Muscle layer of duodenum (tissue), 2 donors: ENCODE measurements around the gene PTOV1.

ENCODE experiments used
- H3K27ac ChIP-seq: one replicate; pipeline ENCODE4 v1.7.0; 2013; ENCODE audit warnings: mild to moderate bottlenecking, low read length
- H3K27me3 ChIP-seq: one replicate; pipeline ENCODE4 v1.7.0; 2013; ENCODE audit warnings: low read depth, mild to moderate bottlenecking, control low read depth, low read length
- H3K36me3 ChIP-seq, 2 donors: one replicate each; pipeline ENCODE4 v1.7.0; 2013; ENCODE audit warnings: low read length in 2 of 2, control low read depth in 1 of 2, mild to moderate bottlenecking in 1 of 2; ENCODE audit not compliant: insufficient read depth in 2 of 2, control insufficient read depth in 1 of 2
- H3K4me1 ChIP-seq, 2 donors: one replicate each; pipeline ENCODE4 v1.7.0; 2013; ENCODE audit warnings: low read length in 2 of 2, mild to moderate bottlenecking in 2 of 2, control low read depth in 1 of 2, moderate library complexity in 1 of 2; ENCODE audit not compliant: insufficient read depth in 2 of 2, control insufficient read depth in 1 of 2
- H3K4me3 ChIP-seq, 2 donors: one replicate each; pipeline ENCODE4 v1.7.0; 2013; ENCODE audit warnings: low read length in 2 of 2, low read depth in 1 of 2, mild to moderate bottlenecking in 1 of 2
- H3K9me3 ChIP-seq, 2 donors: one replicate each; pipeline ENCODE4 v1.7.0; 2013; ENCODE audit warnings: low read length in 2 of 2, control low read depth in 1 of 2, mild to moderate bottlenecking in 1 of 2; ENCODE audit not compliant: control insufficient read depth in 1 of 2
- donor health status: healthy.

Gene PTOV1

GRCh38 chr19:49836176-49837008 lies 14.6 kb upstream of the PTOV1 start:
- no peaks in the 10 kb centered on the region for H3K27me3 ChIP-seq
- no peaks in the 10 kb centered on the region for H3K9me3 ChIP-seq
- H3K36me3 ChIP-seq = peaks cover 35 to 81% of the 10 kb centered on the region in 2 donors
- H3K27ac ChIP-seq = no peak overlapping the region
- no peak overlapping the region for H3K4me3 ChIP-seq
- H3K4me1 ChIP-seq = no peaks in the 10 kb centered on the region

GRCh38 chr19:49837009-49837310 lies 14.0 kb upstream of the PTOV1 start:
- no peaks in the 10 kb centered on the region for H3K9me3 ChIP-seq
- H3K36me3 ChIP-seq = peaks cover 35 to 75% of the 10 kb centered on the region in 2 donors
- H3K4me1 ChIP-seq = no peaks in the 10 kb centered on the region

GRCh38 chr19:49837425-49837824 lies 13.5 kb upstream of the PTOV1 start:
- Histone ChIP-seq H3K36me3 (peaks cover 31 to 71% of the 10 kb centered on the region in 2 donors), H3K4me3 (no peak overlapping the region), H3K27me3 (no peaks in the 10 kb centered on the region), H3K4me1 (no peaks in the 10 kb centered on the region), H3K27ac (no peak overlapping the region), H3K9me3 (no peaks in the 10 kb centered on the region)

More at GRCh38 chr19:49837009-49837310, 14.0 kb upstream of the PTOV1 start:
- H3K27ac ChIP-seq = no peak overlapping the region
- H3K4me3 ChIP-seq = no peak overlapping the region
- H3K27me3 ChIP-seq = no peaks in the 10 kb centered on the region

- Histone ChIP-seq H3K27me3 (no peaks in the 10 kb centered on the region), H3K4me3 (no peak overlapping the region), H3K4me1 (no peaks in the 10 kb centered on the region), H3K9me3 (no peaks in the 10 kb centered on the region), H3K27ac (no peak overlapping the region), H3K36me3 (peaks cover 20 to 55% of the 10 kb centered on the region in 2 donors)
Measured at GRCh38 chr19:49838885-49839588, 11.9 kb upstream of the PTOV1 start.

- Histone ChIP-seq H3K27me3 (no peaks in the 10 kb centered on the region), H3K9me3 (no peaks in the 10 kb centered on the region), H3K4me3 (no peak overlapping the region), H3K4me1 (no peaks in the 10 kb centered on the region), H3K27ac (no peak overlapping the region), H3K36me3 (peaks cover 18 to 48% of the 10 kb centered on the region in 2 donors)
Measured at GRCh38 chr19:49839713-49840112, 11.2 kb upstream of the PTOV1 start.

GRCh38 chr19:49840321-49840720 lies 10.6 kb upstream of the PTOV1 start:
- no peak overlapping the region for H3K4me3 ChIP-seq
- H3K27ac ChIP-seq = no peak overlapping the region
- no peaks in the 10 kb centered on the region for H3K9me3 ChIP-seq
- H3K36me3 ChIP-seq = peaks cover 14 to 42% of the 10 kb centered on the region in 2 donors
- no peaks in the 10 kb centered on the region for H3K27me3 ChIP-seq
- H3K4me1 ChIP-seq = no peaks in the 10 kb centered on the region

GRCh38 chr19:49840736-49841249 lies 10.2 kb upstream of the PTOV1 start:
- H3K36me3 ChIP-seq = peaks cover 14 to 37% of the 10 kb centered on the region in 2 donors
- H3K4me3 ChIP-seq = no peak overlapping the region
- H3K27me3 ChIP-seq = no peaks in the 10 kb centered on the region
- H3K27ac ChIP-seq = no peak overlapping the region
- no peaks in the 10 kb centered on the region for H3K4me1 ChIP-seq
- H3K9me3 ChIP-seq = no peaks in the 10 kb centered on the region

GRCh38 chr19:49843265-49843664 lies 7.7 kb upstream of the PTOV1 start:
- H3K36me3 ChIP-seq = peaks cover 13% of the 10 kb centered on the region in 2 donors
- H3K27ac ChIP-seq = no peak overlapping the region
- H3K9me3 ChIP-seq = no peaks in the 10 kb centered on the region
- no peaks in the 10 kb centered on the region for H3K4me1 ChIP-seq
- no peaks in the 10 kb centered on the region for H3K27me3 ChIP-seq
- no peak overlapping the region for H3K4me3 ChIP-seq

GRCh38 chr19:49844138-49845095 lies 6.5 kb upstream of the PTOV1 start:
- H3K27ac ChIP-seq = no peak overlapping the region
- no peaks in the 10 kb centered on the region for H3K9me3 ChIP-seq
- no peaks in the 10 kb centered on the region for H3K27me3 ChIP-seq
- peaks cover 1 to 2% of the 10 kb centered on the region in 2 donors for H3K36me3 ChIP-seq
- H3K4me3 ChIP-seq = no peak overlapping the region
- no peaks in the 10 kb centered on the region for H3K4me1 ChIP-seq

- Histone ChIP-seq H3K27ac (no peak overlapping the region), H3K27me3 (no peaks in the 10 kb centered on the region), H3K4me1 (peaks cover 0 to 6% of the 10 kb centered on the region in 2 donors), H3K9me3 (no peaks in the 10 kb centered on the region), H3K36me3 (no peaks in the 10 kb centered on the region), H3K4me3 (no peak overlapping the region)
Measured at GRCh38 chr19:49845414-49845813, 5.5 kb upstream of the PTOV1 start.

GRCh38 chr19:49846408-49846807 lies 4.6 kb upstream of the PTOV1 start:
- Histone ChIP-seq H3K27me3 (no peaks in the 10 kb centered on the region), H3K4me1 (peaks cover 0 to 6% of the 10 kb centered on the region in 2 donors), H3K27ac (no peak overlapping the region), H3K36me3 (no peaks in the 10 kb centered on the region), H3K9me3 (no peaks in the 10 kb centered on the region), H3K4me3 (no peak overlapping the region)
